Left hindlimb (tissue), 1 donor: Measurements from ENCODE around the gene PLCD1.
A peak's percentile ranks its signal among the peaks of the same experiment; 100 is the strongest.
"Not testable (repeated sequence)": the region's sequence is repeated elsewhere in the genome, so short reads cannot be mapped to it uniquely, and the experiment has no call there.

ENCODE experiments used
- DNase-seq: peaks from one replicate; pipeline ENCODE4 v3.0.0-alpha.2; 2018

PLCD1 gene

GRCh38 chr3:37984051-37984450, 45.4 kb downstream of the PLCD1 start:
- DNase-seq = peak; percentile 25

- no peak for DNase-seq
Measured at GRCh38 chr3:37982331-37982730, 47.1 kb downstream of the PLCD1 start.

DNA sequence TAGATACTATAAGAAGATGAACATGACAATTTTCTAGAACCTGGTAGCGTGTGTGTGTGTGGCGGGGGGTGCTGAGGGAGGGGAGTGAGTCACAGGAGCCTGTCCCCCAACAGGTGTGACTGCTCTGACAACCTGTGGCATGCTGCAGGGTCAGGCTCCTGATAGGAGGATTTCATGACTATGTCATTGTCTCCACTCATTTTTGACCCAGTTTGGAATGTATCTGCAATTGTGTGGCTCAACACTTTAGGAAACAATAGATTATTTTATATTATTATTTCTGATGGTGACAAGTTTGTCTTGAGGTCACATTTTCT, 48.1 kb downstream of the PLCD1 start:
- DNase-seq = no peak

DNA sequence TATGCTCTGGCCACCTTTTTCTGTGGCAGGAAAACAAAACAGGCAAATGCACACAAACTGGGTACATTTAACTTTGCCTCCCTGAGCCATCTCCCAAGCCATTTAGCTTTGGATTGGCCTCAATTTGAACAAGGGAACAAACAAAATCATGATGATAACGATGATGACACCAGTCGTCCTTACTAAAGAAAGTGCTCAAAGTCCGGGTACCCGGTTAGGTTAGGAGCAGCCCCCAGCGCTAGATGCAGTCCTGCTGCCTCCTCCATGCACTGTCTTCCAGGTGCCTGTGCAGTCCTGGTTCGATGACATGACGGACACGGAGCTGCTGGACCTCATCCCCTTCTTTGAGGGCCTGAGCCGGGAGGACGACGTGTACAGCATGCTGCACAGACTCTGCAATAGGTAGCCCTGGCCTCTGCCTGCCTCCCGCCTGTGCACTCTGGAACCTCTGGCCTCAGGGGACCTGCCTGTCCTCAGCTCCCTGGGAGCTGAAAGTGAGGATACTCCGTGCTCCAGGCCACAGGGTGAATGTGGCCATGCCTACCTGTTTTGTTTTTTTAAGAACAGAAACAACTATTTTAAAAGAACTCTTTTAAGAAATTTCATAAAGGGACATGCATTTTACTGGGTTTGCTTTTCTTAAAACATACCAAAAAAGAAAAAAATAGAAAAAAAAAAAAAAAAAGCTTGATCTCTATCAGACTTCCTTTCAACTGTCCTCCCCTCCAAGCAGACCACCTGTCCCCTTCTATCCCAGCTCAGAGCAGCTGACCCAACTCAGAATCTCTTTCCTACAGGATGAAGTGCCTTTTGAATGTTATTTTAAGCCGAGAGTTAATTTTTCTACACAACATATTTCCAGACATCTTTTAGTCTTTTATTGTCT, 48.7 kb downstream of the PLCD1 start:
- DNase-seq = no peak

- no peak for DNase-seq
Measured at GRCh38 chr3:37979541-37980461, 49.6 kb downstream of the PLCD1 start.

GRCh38 chr3:37974121-37975083, 55.0 kb downstream of the PLCD1 start:
- DNase-seq = peak; percentile 69

DNA sequence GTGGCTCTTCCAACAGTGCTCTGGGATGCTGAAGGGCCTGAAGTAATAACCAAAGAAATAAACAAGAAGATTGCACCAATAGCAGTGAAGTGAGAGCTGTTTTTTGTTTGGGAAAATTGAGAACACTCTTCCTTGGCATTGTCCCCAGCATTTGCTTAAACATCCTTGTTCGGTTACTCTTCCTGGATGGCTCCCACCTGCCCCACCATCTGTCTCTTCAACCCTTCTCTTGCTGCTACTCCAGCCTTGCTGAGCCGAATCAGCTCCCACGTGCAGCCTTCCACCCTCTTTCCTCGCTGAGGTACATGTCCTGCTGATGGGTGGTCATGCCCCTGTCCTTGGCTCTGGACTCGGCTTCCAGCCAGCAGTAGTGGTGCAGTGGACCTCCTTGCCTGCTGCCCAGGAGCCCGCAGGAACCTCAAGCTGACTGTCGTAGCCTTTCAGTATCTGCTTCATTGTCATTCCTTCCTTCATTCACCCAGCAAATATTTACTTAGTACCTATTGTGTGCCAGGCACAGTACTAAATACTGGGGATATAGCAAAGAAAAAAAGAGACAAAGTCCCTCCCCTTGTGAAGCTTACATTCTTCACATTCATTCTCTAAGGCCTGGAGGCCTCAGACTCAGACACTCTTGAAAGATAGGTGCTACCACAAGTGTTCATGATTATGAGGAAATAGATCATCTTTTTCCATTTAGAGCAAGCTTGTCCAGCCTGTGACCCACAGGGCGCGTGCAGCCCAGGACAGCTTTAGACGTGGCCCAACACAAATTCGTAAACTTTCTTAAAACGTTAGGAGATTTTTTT, 56.0 kb downstream of the PLCD1 start:
- DNase-seq = no peak

DNA sequence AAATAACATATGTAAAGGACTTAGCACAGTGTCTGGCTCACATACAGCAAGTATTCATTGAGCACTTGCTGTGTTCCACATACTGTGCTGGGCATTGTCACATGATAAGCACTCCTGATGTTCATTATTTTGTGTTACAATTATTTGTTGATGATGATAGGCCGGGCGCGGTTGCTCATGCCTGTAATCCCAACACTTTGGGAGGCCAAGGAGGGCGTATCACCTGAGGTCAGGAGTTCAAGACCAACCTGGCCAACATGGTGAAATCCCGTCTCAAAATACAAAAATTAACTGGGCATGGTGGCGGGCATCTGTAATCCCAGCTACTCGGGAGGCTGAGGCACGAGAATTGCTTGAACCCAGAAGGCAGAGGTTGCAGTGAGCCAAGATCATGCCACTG, 57.4 kb downstream of the PLCD1 start:
- DNase-seq = not testable (repeated sequence)

- DNase-seq = no peak
Measured at GRCh38 chr3:37971467-37971866, 58.0 kb downstream of the PLCD1 start.

DNA sequence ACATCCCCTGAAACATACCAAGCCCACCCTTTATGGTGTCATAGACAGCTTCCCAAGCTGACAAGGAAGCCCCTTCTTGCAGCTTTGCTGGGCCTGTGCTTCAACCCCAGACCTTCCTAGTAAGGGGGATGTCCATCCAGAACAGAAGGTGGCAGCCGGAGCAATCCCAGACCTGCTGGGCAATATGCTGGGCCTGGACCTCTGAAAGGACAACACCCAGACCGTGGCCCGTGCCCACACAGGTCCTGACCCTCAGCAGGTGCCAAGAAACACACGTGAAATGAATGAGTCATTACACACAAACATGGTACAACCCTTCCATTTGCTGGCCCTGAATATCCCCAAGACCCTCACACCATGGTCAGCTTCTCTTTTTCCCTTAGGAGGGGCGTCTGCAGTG, 58.6 kb downstream of the PLCD1 start:
- no peak for DNase-seq

DNA sequence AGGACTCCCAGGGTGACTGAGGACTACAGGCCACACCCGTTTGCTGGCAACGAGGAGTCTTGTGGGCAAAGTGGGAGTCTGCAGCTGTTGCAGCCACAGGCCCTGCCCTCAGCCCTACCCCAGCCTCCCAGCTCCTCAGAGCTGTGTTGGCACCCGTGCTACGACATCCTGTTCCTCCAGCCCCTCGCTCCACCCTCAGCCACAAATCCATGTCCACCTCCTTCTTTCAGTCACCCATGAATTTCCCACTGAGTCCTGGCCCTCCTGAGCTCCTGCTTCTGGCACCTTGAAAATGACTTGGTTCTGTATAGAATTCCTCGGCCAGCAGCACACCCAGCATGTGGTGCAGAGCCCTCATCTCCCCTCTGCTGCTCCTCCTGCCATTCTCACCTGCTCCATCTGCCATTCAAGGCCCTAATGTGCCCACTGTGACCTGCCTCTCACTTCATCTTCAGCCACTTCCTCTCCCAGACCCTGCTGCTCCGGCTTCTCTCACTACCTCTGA, 59.8 kb downstream of the PLCD1 start:
- peak; percentile 75 for DNase-seq

DNA sequence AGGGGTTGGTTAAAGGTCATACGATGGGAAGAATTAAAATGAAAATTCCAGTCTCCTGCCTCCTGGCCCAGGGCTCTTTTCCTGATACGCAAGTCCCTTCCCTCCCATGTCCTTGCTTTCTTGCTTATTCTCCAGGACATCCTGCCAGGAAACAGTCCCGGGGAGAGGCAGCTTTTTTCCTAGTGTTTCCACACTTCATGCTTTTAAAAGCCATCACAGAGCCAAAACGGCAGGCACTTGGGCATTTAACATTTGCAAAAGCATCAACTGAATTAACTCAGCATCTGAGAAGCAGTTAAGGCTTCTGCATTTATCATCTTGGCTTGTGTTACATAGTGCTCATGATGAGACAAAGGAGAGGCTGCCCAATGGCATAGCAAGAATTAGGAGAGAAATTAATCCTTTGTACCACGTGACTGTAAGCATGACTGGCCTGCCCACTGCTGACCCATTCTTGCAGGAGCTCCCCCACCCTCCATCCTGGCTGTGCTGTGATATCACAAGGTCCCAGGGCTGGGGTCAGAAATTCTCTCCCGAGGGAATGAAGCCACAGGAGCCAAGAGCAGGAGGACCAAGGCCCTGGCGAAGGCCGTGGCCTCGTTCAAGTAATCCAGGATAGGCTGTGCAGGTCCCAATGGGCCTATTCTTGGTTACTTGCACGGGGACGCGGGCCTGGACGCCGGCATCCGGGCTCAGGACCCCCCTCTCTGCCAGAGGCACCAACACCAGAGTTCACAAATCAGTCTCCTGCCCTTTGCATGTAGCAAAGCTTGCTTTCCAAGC, 60.4 kb downstream of the PLCD1 start:
- no peak for DNase-seq

GRCh38 chr3:37968199-37968598, 61.2 kb downstream of the PLCD1 start:
- DNase-seq = no peak

GRCh38 chr3:37967260-37967881, 62.1 kb downstream of the PLCD1 start:
- DNase-seq = peak; percentile 68

- DNase-seq = no peak
Measured at GRCh38 chr3:37964716-37965115, 64.7 kb downstream of the PLCD1 start.

DNA sequence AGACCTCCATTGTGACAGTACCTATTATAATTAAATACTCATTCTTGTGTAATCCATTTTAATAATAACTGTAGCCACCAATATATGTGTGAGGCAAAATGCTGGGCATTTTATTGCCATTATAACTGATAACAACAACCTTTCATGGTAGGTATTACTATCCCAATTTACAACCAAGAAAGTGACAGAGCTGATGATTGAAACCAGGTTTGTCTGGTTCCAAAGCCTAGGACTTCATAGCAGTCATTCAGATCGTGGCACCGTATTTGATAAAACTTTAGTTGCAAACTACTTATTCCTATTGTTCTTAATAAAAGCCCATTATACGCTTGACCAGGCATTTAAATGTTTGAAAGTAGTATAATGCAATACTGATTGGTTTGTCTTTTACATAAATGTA, 65.3 kb downstream of the PLCD1 start:
- DNase-seq = no peak

GRCh38 chr3:37963635-37964034, 65.8 kb downstream of the PLCD1 start:
- DNase-seq = no peak

- no peak for DNase-seq
Measured at GRCh38 chr3:37963016-37963415, 66.4 kb downstream of the PLCD1 start.

- no peak for DNase-seq
Measured at GRCh38 chr3:37961622-37962431, 67.6 kb downstream of the PLCD1 start.
